GM12878 (cell line): ENCODE results near the gene OPRM1. TPM values are rescaled to one million over a fixed set of nuclear protein-coding genes. Genes with fewer than 3 reads are reported as not detected.

Experiments used
- EED ChIP-seq: sonication (generic); IDR thresholded peaks from 2 replicates; pipeline ENCODE4 v1.6.1; 2016; ENCODE audit warnings: antibody characterized with exemption, low read depth
- POLR2AphosphoS5 ChIP-seq: IDR thresholded peaks from 2 replicates; pipeline ENCODE4 v1.6.1; 2011; ENCODE audit warnings: mild to moderate bottlenecking, low read length, inconsistent platforms
- POU2F2 ChIP-seq: IDR thresholded peaks from 3 replicates; pipeline ENCODE4 v1.6.1; 2011; ENCODE audit warnings: low read depth, mild to moderate bottlenecking, low read length, borderline replicate concordance
- RELB ChIP-seq: fragments of 450-650 bp; IDR thresholded peaks from 2 replicates; pipeline ENCODE4 v1.6.1; 2017; ENCODE audit warnings: low read depth, mild to moderate bottlenecking, moderate library complexity
- SIX5 ChIP-seq: IDR thresholded peaks from 2 replicates; pipeline ENCODE4 v1.6.1; 2011; ENCODE audit warnings: mild to moderate bottlenecking, low read depth, low read length, moderate library complexity; ENCODE audit not compliant: severe bottlenecking
- SMARCA5 ChIP-seq: fragments of 450-650 bp; IDR thresholded peaks from 2 replicates; pipeline ENCODE4 v1.6.1; 2017; ENCODE audit warnings: mild to moderate bottlenecking
- SPI1 ChIP-seq: IDR thresholded peaks from 2 replicates; pipeline ENCODE4 v1.6.1; 2011; ENCODE audit warnings: low read depth, mild to moderate bottlenecking, low read length, moderate library complexity, borderline replicate concordance; ENCODE audit not compliant: insufficient read depth
- SRF ChIP-seq, 2 experiments: IDR thresholded peaks; 2 replicates each; pipeline ENCODE4 v1.6.1; 2011; ENCODE audit warnings: low read depth in 2 of 2, low read length in 2 of 2, mild to moderate bottlenecking in 1 of 2, moderate library complexity in 1 of 2
- STAT1 ChIP-seq: fragments of 450-650 bp; conservative IDR thresholded peaks from 2 replicates; pipeline ENCODE4 v1.6.1; 2014; ENCODE audit warnings: antibody characterized with exemption, mild to moderate bottlenecking
- TCF3 ChIP-seq: IDR thresholded peaks from 2 replicates; pipeline ENCODE4 v1.6.1; 2012; ENCODE audit warnings: low read depth, mild to moderate bottlenecking, low read length, borderline replicate concordance; ENCODE audit not compliant: insufficient read depth
- YY1 ChIP-seq: IDR thresholded peaks from 2 replicates; pipeline ENCODE4 v1.6.1; 2011; ENCODE audit warnings: low read depth, mild to moderate bottlenecking, low read length
- polyA plus RNA-seq, 11 experiments: library from polyadenylated mRNA; depleted of rRNA in 4 of 11; unstranded in 6 of 11; stranded (reverse) in 5 of 11; fragments of >200 nt; fragmentation: Nextera tagmentation in 4 of 11; fragmentation: Illumina TruSeq in 1 of 11; extraction: Ambion mirVana in 4 of 11; extraction: Trizol in 1 of 11; gene quantifications; 1 replicate in 1 of 11; 2 replicates in 10 of 11; pipeline versions ENCODE4 v1.2.1 to v1.2.3, GENCODE V29; 2011 to 2016; ENCODE audit warnings: inconsistent platforms in 2 of 11, missing spikeins in 2 of 11, low read depth in 1 of 11
- total RNA-seq, 4 experiments: library from RNA; depleted of rRNA in 3 of 4; stranded (reverse); fragments of >200 nt in 3 of 4; fragmentation: Illumina TruSeq in 1 of 4; extraction: Trizol in 1 of 4; gene quantifications; 2 replicates each; pipeline versions ENCODE4 v1.2.1 to v1.2.3, GENCODE V29; 2013 to 2021
- TF ChIP-seq, protein P1 (sequence below): fragments of 450-650 bp; formaldehyde crosslinking; IDR thresholded peaks from 2 replicates; pipeline ENCODE4 v1.5.0; 2022; ENCODE audit warnings: mild to moderate bottlenecking, missing genetic modification characterization

The OPRM1 gene
- total and polyA plus RNA-seq, 10 of the 15 experiments (the other 5 are each of a cell fraction or from before 2014, with no cell fraction given), result not detected

DNA sequence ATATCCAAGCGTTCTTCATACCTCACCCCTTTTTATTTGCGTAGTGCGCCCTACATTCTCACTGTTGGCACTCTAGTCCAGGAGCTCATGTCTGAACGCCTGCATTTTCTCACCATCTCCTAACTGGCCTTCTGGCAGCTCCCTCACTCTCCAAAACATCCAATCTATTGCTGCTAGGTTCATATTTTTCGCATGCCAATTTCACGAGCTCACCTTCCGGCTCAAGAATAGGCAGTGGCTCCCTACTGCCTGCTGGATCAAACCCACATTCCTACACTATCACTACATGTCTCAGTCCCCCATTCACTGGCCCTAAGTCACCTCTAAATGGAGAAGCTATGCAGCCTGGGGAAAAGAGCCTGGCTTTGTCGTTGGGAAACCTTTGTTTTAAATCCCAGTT is 202.5 kb downstream of the OPRM1 start (continued):
- no peak for TF ChIP-seq TCF3
- TF ChIP-seq YY1, result no peak
- no peak for TF ChIP-seq STAT1
- TF ChIP-seq RELB, result no peak
- no peak for TF ChIP-seq SRF (IDR thresholded peaks at IDR 0.05; ENCODE audit: low read depth in 2 of 2, low read length in 2 of 2)
- no peak for TF ChIP-seq SMARCA5
- TF ChIP-seq EED, result no peak
- no peak for TF ChIP-seq POU2F2
- TF ChIP-seq SIX5, result no peak
- TF ChIP-seq POLR2AphosphoS5, result no peak
- no peak for TF ChIP-seq SPI1
- TF ChIP-seq, protein P1, sequence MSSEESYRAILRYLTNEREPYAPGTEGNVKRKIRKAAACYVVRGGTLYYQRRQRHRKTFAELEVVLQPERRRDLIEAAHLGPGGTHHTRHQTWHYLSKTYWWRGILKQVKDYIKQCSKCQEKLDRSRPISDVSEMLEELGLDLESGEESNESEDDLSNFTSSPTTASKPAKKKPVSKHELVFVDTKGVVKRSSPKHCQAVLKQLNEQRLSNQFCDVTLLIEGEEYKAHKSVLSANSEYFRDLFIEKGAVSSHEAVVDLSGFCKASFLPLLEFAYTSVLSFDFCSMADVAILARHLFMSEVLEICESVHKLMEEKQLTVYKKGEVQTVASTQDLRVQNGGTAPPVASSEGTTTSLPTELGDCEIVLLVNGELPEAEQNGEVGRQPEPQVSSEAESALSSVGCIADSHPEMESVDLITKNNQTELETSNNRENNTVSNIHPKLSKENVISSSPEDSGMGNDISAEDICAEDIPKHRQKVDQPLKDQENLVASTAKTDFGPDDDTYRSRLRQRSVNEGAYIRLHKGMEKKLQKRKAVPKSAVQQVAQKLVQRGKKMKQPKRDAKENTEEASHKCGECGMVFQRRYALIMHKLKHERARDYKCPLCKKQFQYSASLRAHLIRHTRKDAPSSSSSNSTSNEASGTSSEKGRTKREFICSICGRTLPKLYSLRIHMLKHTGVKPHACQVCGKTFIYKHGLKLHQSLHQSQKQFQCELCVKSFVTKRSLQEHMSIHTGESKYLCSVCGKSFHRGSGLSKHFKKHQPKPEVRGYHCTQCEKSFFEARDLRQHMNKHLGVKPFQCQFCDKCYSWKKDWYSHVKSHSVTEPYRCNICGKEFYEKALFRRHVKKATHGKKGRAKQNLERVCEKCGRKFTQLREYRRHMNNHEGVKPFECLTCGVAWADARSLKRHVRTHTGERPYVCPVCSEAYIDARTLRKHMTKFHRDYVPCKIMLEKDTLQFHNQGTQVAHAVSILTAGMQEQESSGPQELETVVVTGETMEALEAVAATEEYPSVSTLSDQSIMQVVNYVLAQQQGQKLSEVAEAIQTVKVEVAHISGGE, result no peak
